Measurements from ENCODE around the gene GRB10.

DNA sequence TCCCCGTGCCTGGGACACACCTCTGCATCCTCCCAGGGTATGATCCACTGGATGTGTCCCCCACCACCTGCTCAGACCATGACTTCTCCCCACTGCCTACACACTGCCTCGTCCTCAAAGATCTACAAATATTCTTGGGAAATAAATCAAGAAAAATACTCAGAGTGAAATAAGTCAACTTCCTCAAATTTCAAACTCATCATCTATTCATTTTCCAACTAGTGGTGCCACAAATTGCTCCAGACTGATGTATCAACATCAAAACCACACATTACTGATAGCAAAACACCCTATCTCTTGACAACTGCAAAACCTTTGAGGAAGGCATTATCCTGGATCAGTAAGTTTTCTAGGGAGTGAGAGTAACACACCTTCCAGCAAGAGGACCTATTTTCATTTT, 87.7 kb downstream of the GRB10 start:
- TF ChIP-seq, protein P1, sequence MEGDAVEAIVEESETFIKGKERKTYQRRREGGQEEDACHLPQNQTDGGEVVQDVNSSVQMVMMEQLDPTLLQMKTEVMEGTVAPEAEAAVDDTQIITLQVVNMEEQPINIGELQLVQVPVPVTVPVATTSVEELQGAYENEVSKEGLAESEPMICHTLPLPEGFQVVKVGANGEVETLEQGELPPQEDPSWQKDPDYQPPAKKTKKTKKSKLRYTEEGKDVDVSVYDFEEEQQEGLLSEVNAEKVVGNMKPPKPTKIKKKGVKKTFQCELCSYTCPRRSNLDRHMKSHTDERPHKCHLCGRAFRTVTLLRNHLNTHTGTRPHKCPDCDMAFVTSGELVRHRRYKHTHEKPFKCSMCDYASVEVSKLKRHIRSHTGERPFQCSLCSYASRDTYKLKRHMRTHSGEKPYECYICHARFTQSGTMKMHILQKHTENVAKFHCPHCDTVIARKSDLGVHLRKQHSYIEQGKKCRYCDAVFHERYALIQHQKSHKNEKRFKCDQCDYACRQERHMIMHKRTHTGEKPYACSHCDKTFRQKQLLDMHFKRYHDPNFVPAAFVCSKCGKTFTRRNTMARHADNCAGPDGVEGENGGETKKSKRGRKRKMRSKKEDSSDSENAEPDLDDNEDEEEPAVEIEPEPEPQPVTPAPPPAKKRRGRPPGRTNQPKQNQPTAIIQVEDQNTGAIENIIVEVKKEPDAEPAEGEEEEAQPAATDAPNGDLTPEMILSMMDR (IDR thresholded peaks at IDR 0.05): no peak
- TF ChIP-seq POLR2AphosphoS5 (IDR thresholded peaks at IDR 0.05; ENCODE audit: insufficient read depth in 1 of 2, low read depth in 1 of 2): no peak
- no peak for TF ChIP-seq POLR2A (IDR thresholded peaks at IDR 0.05)
